H9 (cell line): ENCODE measurements around the gene LIPH. TPM values are rescaled to one million over a fixed set of nuclear protein-coding genes. Genes with fewer than 3 reads are reported as not detected.

Experiments used
- DNase-seq: peaks from one replicate; pipeline ENCODE4 v3.0.0-alpha.2; 2017
- H2AFZ ChIP-seq: one replicate; pipeline ENCODE4 v1.6.1; 2013; ENCODE audit warnings: mild to moderate bottlenecking, low read length, control low read depth, moderate library complexity
- H2AK5ac ChIP-seq: 2 replicates; pipeline ENCODE4 v1.6.1; 2013; ENCODE audit warnings: low read length, control low read depth, mixed read lengths; ENCODE audit not compliant: insufficient read length
- H2BK120ac ChIP-seq: one replicate; pipeline ENCODE4 v1.6.1; 2013; ENCODE audit warnings: low read depth, mild to moderate bottlenecking, low read length, control low read depth, inconsistent platforms; ENCODE audit not compliant: poor library complexity, severe bottlenecking
- H2BK12ac ChIP-seq: 2 replicates; pipeline ENCODE4 v1.6.1; 2013; ENCODE audit warnings: low read length, control low read depth, mixed read lengths, low read depth; ENCODE audit not compliant: insufficient read length
- H2BK15ac ChIP-seq: 2 replicates; pipeline ENCODE4 v1.6.1; 2013; ENCODE audit warnings: low read depth, low read length, control low read depth
- H2BK20ac ChIP-seq: one replicate; pipeline ENCODE4 v1.6.1; 2013; ENCODE audit warnings: low read depth, mild to moderate bottlenecking, low read length, control low read depth, inconsistent platforms; ENCODE audit not compliant: poor library complexity, severe bottlenecking
- H2BK5ac ChIP-seq: 2 replicates; pipeline ENCODE4 v1.6.1; 2013; ENCODE audit warnings: low read length, control low read depth, mixed read lengths; ENCODE audit not compliant: insufficient read length
- H3K14ac ChIP-seq: 2 replicates; pipeline ENCODE4 v1.6.1; 2013; ENCODE audit warnings: low read length, control low read depth; ENCODE audit not compliant: insufficient read depth
- H3K18ac ChIP-seq: 2 replicates; pipeline ENCODE4 v1.6.1; 2013; ENCODE audit warnings: low read depth, mild to moderate bottlenecking, mixed read lengths, low read length, control low read depth; ENCODE audit not compliant: insufficient read length
- H3K23ac ChIP-seq: 2 replicates; pipeline ENCODE4 v1.6.1; 2013; ENCODE audit warnings: low read length, control low read depth, mixed read lengths, low read depth; ENCODE audit not compliant: insufficient read length
- H3K23me2 ChIP-seq: 2 replicates; pipeline ENCODE4 v1.6.1; 2013; ENCODE audit warnings: low read depth, mild to moderate bottlenecking, mixed read lengths, low read length, control low read depth; ENCODE audit not compliant: insufficient read length, poor library complexity, severe bottlenecking
- H3K27ac ChIP-seq: 2 replicates; pipeline ENCODE4 v1.5.1; 2013; ENCODE audit warnings: low read length, control low read depth, mixed read lengths, low read depth; ENCODE audit not compliant: insufficient read length
- H3K27me3 ChIP-seq: 2 replicates; pipeline ENCODE4 v1.6.1; 2013; ENCODE audit warnings: low read length, control low read depth, inconsistent platforms; ENCODE audit not compliant: insufficient read depth
- H3K4ac ChIP-seq: 2 replicates; pipeline ENCODE4 v1.6.1; 2013; ENCODE audit warnings: low read depth, mild to moderate bottlenecking, control low read depth, inconsistent platforms, low read length, moderate library complexity
- H3K4me1 ChIP-seq: 2 replicates; pipeline ENCODE4 v1.6.1; 2013; ENCODE audit warnings: low read length, control low read depth, inconsistent platforms; ENCODE audit not compliant: insufficient read depth
- H3K4me2 ChIP-seq: 2 replicates; pipeline ENCODE4 v1.6.1; 2013; ENCODE audit warnings: low read length, control low read depth, mixed read lengths; ENCODE audit not compliant: insufficient read length, insufficient read depth
- H3K56ac ChIP-seq: 2 replicates; pipeline ENCODE4 v1.6.1; 2013; ENCODE audit warnings: low read depth, mild to moderate bottlenecking, mixed read lengths, low read length, control low read depth; ENCODE audit not compliant: insufficient read length
- H3K79me1 ChIP-seq: 2 replicates; pipeline ENCODE4 v1.6.1; 2013; ENCODE audit warnings: low read depth, mild to moderate bottlenecking, moderate library complexity, low read length, control low read depth, inconsistent platforms; ENCODE audit not compliant: insufficient read depth, poor library complexity, severe bottlenecking
- H3K79me2 ChIP-seq: 2 replicates; pipeline ENCODE4 v1.6.1; 2013; ENCODE audit warnings: low read length, control low read depth, inconsistent platforms; ENCODE audit not compliant: insufficient read depth
- H3K9ac ChIP-seq: 2 replicates; pipeline ENCODE4 v1.6.1; 2013; ENCODE audit warnings: low read length, control low read depth, mixed read lengths; ENCODE audit not compliant: insufficient read length; ENCODE audit errors: extremely low read depth
- H3K9me3 ChIP-seq: one replicate; pipeline ENCODE4 v1.6.1; 2013; ENCODE audit warnings: low read depth, low read length, inconsistent platforms; ENCODE audit not compliant: control insufficient read depth
- H3T11ph ChIP-seq: one replicate; pipeline ENCODE4 v1.6.1; 2013; ENCODE audit warnings: mild to moderate bottlenecking, low read length, control low read depth, inconsistent platforms
- H4K20me1 ChIP-seq: one replicate; pipeline ENCODE4 v1.6.1; 2013; ENCODE audit not compliant: control insufficient read depth, insufficient read length, insufficient read depth
- H4K5ac ChIP-seq: 2 replicates; pipeline ENCODE4 v1.6.1; 2013; ENCODE audit warnings: low read depth, mild to moderate bottlenecking, mixed read lengths, low read length, control low read depth; ENCODE audit not compliant: insufficient read length
- H4K8ac ChIP-seq: replicated peaks from 2 replicates; pipeline ENCODE4 v1.6.1; 2013; ENCODE audit warnings: low read length, control low read depth, mixed read lengths, low read depth; ENCODE audit not compliant: insufficient read length
- H4K91ac ChIP-seq: 2 replicates; pipeline ENCODE4 v1.6.1; 2013; ENCODE audit warnings: low read depth, mild to moderate bottlenecking, moderate library complexity, mixed read lengths, low read length, control low read depth; ENCODE audit not compliant: insufficient read length
- H3K27ac Mint-ChIP-seq, 3 experiments: 2 replicates in 2 of 3; 3 replicates in 1 of 3; pipeline ENCODE4 v1.8.0; 2020 to 2021; ENCODE audit warnings: mixed read lengths in 3 of 3, mild to moderate bottlenecking in 1 of 3, moderate library complexity in 1 of 3
- H3K27me3 Mint-ChIP-seq: 2 replicates; pipeline ENCODE4 v1.8.0; 2021; ENCODE audit warnings: low read depth, mild to moderate bottlenecking, moderate library complexity, mixed read lengths
- H3K36me3 Mint-ChIP-seq, 3 experiments: 2 replicates in 2 of 3; 3 replicates in 1 of 3; pipeline ENCODE4 v1.8.0; 2020 to 2021; ENCODE audit warnings: low read depth in 3 of 3, mixed read lengths in 3 of 3; ENCODE audit not compliant: insufficient read depth in 1 of 3
- H3K4me1 Mint-ChIP-seq, 2 experiments: 2 replicates each; pipeline ENCODE4 v1.8.0; 2020; ENCODE audit warnings: mixed read lengths in 2 of 2
- H3K4me3 Mint-ChIP-seq, 2 experiments: 2 replicates in 1 of 2; 3 replicates in 1 of 2; pipeline ENCODE4 v1.8.0; 2020 to 2021; ENCODE audit warnings: mild to moderate bottlenecking in 2 of 2, mixed read lengths in 2 of 2, moderate library complexity in 1 of 2
- H3K9me3 Mint-ChIP-seq, 2 experiments: 2 replicates in 1 of 2; 3 replicates in 1 of 2; pipeline ENCODE4 v1.8.0; 2020; ENCODE audit warnings: mild to moderate bottlenecking in 2 of 2, mixed read lengths in 2 of 2, moderate library complexity in 1 of 2
- WGBS: extraction: QIAGEN DNeasy Blood & Tissue Kit; methylation state at CpG from one replicate; pipeline ENCODE4 v1.1.7; 2013; ENCODE audit warnings: missing lambda C conversion rate, low lambda C conversion rate, mixed read lengths; ENCODE audit not compliant: insufficient read length; ENCODE audit errors: extremely low coverage; 5-methylcytosine and 5-hydroxymethylcytosine counted together
- total RNA-seq: library from RNA; stranded (reverse); gene quantifications from 2 replicates; pipeline ENCODE4 v1.2.1, GENCODE V29; 2021
- TF ChIP-seq, protein P1 (sequence below): fragments of 200-600 bp; sonication (generic); conservative IDR thresholded peaks from 3 replicates; pipeline ENCODE4 v1.8.0; 2021; ENCODE audit warnings: antibody characterized with exemption, mild to moderate bottlenecking

Gene LIPH
- total RNA-seq, 1 experiment from 2014 or later, result 0.17 TPM

DNA sequence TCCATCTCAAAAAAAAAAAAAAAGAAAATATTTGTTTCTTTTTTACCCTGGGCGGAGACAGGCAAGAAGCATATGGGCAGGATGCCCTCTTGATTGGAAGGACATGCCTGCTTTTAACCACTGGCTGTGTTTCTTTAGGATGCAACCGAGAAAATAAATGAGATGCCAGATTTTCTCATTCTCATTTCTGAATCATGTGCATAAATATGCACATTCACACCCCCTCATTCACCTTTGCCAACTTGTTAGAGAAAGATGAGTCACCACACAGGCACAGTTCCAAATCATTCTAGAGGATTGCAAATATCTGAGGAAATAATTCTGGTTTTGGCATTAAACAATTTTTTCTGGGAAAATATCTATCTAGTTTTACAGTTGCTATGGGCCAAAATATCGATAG, 3.3 kb downstream of the LIPH start:
- no peak overlapping the region for H4K8ac ChIP-seq
- H3K23ac ChIP-seq, result no peak overlapping the region
- H2AFZ ChIP-seq, result no peak overlapping the region
- no peak overlapping the region for H3K14ac ChIP-seq
- TF ChIP-seq, protein P1, sequence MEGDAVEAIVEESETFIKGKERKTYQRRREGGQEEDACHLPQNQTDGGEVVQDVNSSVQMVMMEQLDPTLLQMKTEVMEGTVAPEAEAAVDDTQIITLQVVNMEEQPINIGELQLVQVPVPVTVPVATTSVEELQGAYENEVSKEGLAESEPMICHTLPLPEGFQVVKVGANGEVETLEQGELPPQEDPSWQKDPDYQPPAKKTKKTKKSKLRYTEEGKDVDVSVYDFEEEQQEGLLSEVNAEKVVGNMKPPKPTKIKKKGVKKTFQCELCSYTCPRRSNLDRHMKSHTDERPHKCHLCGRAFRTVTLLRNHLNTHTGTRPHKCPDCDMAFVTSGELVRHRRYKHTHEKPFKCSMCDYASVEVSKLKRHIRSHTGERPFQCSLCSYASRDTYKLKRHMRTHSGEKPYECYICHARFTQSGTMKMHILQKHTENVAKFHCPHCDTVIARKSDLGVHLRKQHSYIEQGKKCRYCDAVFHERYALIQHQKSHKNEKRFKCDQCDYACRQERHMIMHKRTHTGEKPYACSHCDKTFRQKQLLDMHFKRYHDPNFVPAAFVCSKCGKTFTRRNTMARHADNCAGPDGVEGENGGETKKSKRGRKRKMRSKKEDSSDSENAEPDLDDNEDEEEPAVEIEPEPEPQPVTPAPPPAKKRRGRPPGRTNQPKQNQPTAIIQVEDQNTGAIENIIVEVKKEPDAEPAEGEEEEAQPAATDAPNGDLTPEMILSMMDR, result no peak
- no peaks in the 10 kb centered on the region for H3K27me3 Mint-ChIP-seq
- no peak overlapping the region for H2BK12ac ChIP-seq
- no peaks in the 10 kb centered on the region for H3K9me3 Mint-ChIP-seq
- DNase-seq, result no peak
- H3K27me3 ChIP-seq, result no peaks in the 10 kb centered on the region
- no peaks in the 10 kb centered on the region for H3K79me1 ChIP-seq
- no peak overlapping the region for H3K27ac Mint-ChIP-seq
- no peak overlapping the region for H4K91ac ChIP-seq
- no peak overlapping the region for H3T11ph ChIP-seq
- H3K27ac ChIP-seq, result no peak overlapping the region
- H2BK20ac ChIP-seq, result no peak overlapping the region
- H3K4me1 ChIP-seq, result no peaks in the 10 kb centered on the region
- no peak overlapping the region for H3K9ac ChIP-seq
- peaks cover 7 to 8% of the 10 kb centered on the region in 2 experiments for H3K4me1 Mint-ChIP-seq
- H4K20me1 ChIP-seq, result no peaks in the 10 kb centered on the region
- no peaks in the 10 kb centered on the region for H3K36me3 Mint-ChIP-seq
- H3K4me3 Mint-ChIP-seq, result no peak overlapping the region
- no peaks in the 10 kb centered on the region for H3K9me3 ChIP-seq
- H2BK120ac ChIP-seq, result no peak overlapping the region
- H2AK5ac ChIP-seq, result no peak overlapping the region
- H4K5ac ChIP-seq, result no peak overlapping the region
- H2BK15ac ChIP-seq, result no peak overlapping the region
- no peak overlapping the region for H3K56ac ChIP-seq
- H3K4me2 ChIP-seq, result no peak overlapping the region
- no CpG with 5 or more reads among the region's 3 CpGs for WGBS
- H3K79me2 ChIP-seq, result no peaks in the 10 kb centered on the region
- no peak overlapping the region for H3K18ac ChIP-seq
- H3K23me2 ChIP-seq, result no peaks in the 10 kb centered on the region
- H3K4ac ChIP-seq, result no peak overlapping the region
- H2BK5ac ChIP-seq, result no peak overlapping the region
